Raji (cell line): ENCODE data around the gene RAC2.

ENCODE experiments used
- POLR2A ChIP-seq: IDR thresholded peaks from 2 replicates; pipeline ENCODE4 v1.6.1; 2011; ENCODE audit warnings: low read depth, low read length, control low read depth; ENCODE audit not compliant: insufficient read depth

Gene RAC2

DNA sequence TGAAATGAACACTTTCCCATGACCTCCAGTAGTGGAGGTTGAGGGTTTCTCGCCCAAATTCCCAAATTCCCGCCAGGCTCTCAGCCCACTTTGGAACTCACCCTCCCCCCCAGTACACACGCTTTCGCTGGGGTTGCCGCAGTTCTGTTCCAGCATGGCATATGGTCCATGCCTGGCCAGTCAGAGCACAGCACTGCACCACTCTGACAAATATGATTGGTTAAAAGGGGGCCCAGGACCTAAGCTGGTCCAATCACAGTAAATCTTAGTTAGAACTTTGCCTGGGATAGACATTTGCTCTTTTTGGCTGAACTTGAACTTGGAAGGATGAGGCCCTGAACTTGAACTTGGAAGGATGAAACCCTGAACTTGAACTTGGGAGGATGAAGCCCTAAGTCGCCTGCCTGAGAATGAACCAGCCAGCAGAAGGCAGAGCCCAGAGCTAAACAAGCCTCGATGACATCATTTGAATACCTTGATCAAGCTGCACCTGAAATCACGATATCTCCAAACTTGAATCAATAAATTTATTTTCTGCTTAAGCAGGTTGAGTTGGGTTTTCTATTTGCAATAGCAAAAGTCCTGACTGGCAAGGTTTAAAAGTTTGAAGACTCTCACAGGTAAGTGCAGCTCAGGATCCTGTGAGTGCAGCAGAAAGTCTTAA, 19.2 kb downstream of the RAC2 start:
- no peak for TF ChIP-seq POLR2A

GRCh38 chr22:37223965-37224551, 20.0 kb downstream of the RAC2 start:
- no peak for TF ChIP-seq POLR2A

DNA sequence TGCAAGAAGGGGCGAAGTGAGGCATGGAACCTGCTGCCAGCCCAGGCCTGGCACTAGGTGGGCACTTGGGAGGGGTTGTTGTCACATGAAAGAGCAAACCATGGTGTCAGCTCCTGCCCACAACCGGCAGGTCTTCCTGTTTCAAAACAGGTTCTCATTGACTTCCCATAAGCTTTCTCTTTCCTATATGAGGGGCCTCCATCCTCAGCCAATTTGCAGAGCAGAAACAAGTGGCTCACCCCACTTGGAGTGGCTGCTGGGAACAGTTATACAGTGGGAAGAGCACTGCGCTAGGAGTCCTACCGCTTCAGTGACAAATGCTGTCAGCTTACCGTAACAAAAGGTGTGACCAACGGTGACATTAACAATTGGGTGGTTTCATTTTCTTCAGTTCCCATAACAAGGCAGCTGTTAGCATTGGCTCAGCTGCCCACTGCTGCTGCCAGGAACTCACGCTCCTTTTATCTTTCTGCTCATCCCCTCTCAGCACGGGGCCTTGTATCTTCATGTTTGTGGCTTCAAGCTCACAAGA, 21.6 kb downstream of the RAC2 start:
- no peak for TF ChIP-seq POLR2A

- no peak for TF ChIP-seq POLR2A
These were observed 22.4 kb downstream of the RAC2 start for GRCh38 chr22:37221424-37222333.

GRCh38 chr22:37220543-37220981, 23.5 kb downstream of the RAC2 start:
- TF ChIP-seq POLR2A: 0 out of 2 replicates have a peak, but pooled peaks have one; percentile 21

GRCh38 chr22:37219533-37219932, 24.5 kb downstream of the RAC2 start:
- no peak for TF ChIP-seq POLR2A

GRCh38 chr22:37218771-37219411, 25.2 kb downstream of the RAC2 start:
- TF ChIP-seq POLR2A: peak; percentile 61

DNA sequence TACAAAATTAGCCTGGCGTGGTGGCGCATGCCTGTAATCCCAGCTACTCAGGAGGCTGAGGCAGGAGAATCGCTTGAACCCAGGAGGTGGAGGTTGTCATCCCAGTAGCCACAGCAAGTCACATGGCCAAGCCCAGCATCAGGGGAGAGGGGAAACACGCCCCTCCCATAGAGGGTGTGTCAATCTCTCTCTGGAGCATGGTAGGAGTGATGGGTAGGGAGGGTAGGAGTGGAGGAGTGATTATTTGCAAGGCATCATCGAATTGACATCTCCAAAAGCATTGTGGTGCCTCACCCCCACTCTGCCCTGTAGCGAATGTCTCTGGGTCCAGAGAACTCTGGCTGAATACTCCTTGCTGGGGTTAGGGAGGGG, 25.7 kb downstream of the RAC2 start:
- TF ChIP-seq POLR2A: no peak

DNA sequence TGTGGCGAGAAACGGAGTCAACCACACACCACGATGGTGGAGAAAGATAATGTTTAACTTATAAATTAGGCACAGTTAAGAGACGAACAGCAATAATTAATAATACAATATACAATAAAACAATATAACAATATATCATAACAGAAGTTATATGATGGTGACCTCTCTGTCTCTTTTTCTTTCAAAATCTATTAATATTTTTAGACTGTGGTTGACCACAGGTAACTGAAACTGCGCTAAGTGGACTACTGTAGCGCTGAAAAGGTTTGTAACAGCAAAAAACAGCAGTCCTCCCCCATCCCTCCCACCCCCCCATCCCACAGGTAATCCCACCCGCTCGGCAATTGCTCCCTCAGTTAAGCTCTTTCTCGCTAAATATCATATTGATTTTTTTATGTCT, 28.2 kb downstream of the RAC2 start:
- no peak for TF ChIP-seq POLR2A

DNA sequence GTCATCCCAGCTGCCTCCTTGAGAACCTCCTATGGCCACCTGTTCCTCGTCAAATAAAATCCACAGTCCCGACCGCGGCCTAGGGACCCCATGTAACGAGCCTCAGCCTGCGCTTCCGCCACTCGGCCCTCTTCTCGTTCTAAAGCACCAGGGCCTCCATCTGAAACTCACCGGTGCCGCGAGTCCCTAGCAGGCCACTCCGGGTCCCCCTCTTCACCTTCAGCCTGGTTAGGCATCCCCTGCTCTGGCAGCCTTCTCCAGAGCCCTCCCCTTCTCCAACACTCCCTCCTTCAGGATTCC, 29.4 kb downstream of the RAC2 start:
- TF ChIP-seq POLR2A: no peak

DNA sequence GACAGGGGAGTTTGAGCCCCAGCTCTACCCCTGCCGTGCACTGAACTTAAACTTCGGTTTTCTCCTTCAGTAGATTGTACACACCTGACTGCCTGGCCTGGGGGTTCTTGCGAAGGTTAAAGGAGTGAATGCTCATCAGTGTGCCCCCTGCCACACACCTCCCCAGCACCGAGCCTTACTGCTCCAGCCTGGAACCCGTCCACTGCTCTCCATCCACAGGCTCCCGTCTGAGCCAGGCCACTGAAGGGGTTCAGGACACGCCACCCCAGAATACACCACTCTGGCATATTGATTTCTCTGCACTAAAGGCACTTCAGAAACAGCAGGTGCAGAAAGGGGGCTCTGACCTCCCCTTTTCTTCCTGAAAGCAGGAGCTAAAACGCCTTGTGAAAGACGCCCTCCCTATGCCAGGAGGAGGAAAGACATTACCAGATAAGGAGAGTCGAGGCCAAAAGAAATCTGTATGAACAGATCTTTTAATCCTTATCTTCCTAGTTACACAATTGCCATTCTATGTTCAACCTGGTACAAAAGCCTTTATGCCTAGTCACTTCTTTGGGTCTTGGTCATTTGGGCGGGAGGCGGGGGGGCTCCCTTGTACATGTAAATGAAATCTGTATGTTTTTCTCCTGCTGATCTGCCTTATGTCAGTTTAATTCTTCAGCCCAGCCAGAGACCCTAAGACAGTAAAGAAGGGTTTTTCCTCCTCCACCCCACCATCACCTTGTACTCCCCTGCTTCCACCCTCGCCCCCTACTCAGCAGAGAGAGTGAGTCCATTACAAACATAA, 29.9 kb downstream of the RAC2 start:
- no peak for TF ChIP-seq POLR2A

DNA sequence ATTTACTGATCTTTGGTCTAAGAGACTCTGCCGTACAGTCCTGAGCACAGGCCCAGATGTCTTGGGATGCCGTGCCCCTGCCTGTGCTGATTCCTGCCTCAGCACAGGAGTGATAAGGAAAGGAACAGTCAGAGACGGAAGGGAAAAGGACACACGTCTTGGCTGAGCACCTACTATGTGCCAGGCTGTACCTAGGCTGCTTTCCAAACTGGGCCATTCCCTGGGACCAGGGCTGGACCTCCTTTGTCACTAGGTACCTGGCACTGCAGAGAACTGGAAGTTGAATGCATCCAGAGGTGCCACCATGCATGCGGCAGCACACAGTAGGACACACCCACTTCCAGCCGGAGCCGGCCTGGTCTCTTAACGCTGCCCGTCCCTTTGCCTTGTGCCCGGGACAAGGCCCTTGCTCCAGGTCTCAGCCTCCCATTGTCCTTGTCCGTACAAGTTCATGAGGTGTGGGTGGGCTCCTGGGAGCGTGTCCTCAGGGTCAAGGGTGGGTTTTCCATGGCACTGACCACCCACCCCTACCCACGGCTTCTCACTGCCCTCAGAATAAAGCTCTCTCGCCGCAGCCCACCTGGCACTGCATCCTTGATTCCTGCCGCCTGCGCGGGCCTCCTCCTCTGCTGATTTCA, 30.7 kb downstream of the RAC2 start:
- no peak for TF ChIP-seq POLR2A

GRCh38 chr22:37212174-37212906, 31.7 kb downstream of the RAC2 start, which contains the start of gene SSTR3:
TSS of gene SSTR3 (minus strand) at chr22:37212477. CDS start at chr22:37207803, 4,674 bp downstream.
- no peak for TF ChIP-seq POLR2A
